ENCODE data around the gene CCT3. TPM values are rescaled to one million over a fixed set of nuclear protein-coding genes. Genes with fewer than 3 reads are reported as not detected.
A peak's percentile ranks its signal among the peaks of the same experiment; 100 is the strongest.
"Not testable (repeated sequence)": the region's sequence is repeated elsewhere in the genome, so short reads cannot be mapped to it uniquely, and the experiment has no call there.

The CCT3 gene
- total RNA-seq, 1 donor from 2014 or later, result 347 TPM

- Mint-ChIP-seq H3K27me3 (ENCODE audit: unreplicated experiment) (peaks cover 3% of the 10 kb centered on the region), H3K4me1 (ENCODE audit: low read depth, unreplicated experiment) (peaks cover 36% of the 10 kb centered on the region), H3K36me3 (ENCODE audit: unreplicated experiment) (no peaks in the 10 kb centered on the region), H3K9me3 (ENCODE audit: unreplicated experiment) (peaks cover 2% of the 10 kb centered on the region), H3K27ac (ENCODE audit: unreplicated experiment) (no peak overlapping the region), H3K4me3 (ENCODE audit: unreplicated experiment) (no peak overlapping the region)
- TF ChIP-seq CTCF (IDR thresholded peaks at IDR 0.05; ENCODE audit: partially characterized antibody, unreplicated experiment), result no peak
- DNase-seq, result no peak
These were observed 8.5 kb upstream of the CCT3 start for GRCh38 chr1:156346636-156347035.

GRCh38 chr1:156346035-156346434 lies 7.9 kb upstream of the CCT3 start:
- H3K4me3 Mint-ChIP-seq (ENCODE audit: unreplicated experiment); DNase-seq; H3K36me3 Mint-ChIP-seq (ENCODE audit: unreplicated experiment); H3K27ac Mint-ChIP-seq (ENCODE audit: unreplicated experiment); H3K27me3 Mint-ChIP-seq (ENCODE audit: unreplicated experiment); H3K9me3 Mint-ChIP-seq (ENCODE audit: unreplicated experiment): not testable (repeated sequence)
- peaks cover 36% of the 10 kb centered on the region for H3K4me1 Mint-ChIP-seq (ENCODE audit: low read depth, unreplicated experiment)

GRCh38 chr1:156344409-156344808 lies 6.3 kb upstream of the CCT3 start:
- no peak for TF ChIP-seq CTCF (IDR thresholded peaks at IDR 0.05; ENCODE audit: partially characterized antibody, unreplicated experiment)
- H3K27ac Mint-ChIP-seq (ENCODE audit: unreplicated experiment), result peak overlapping the region; percentile 41

GRCh38 chr1:156342166-156342955 lies 4.3 kb upstream of the CCT3 start:
- no peaks in the 10 kb centered on the region for H3K36me3 Mint-ChIP-seq (ENCODE audit: unreplicated experiment)
- H3K27ac Mint-ChIP-seq (ENCODE audit: unreplicated experiment), result peak overlapping the region; percentile 69
- DNase-seq, result no peak
- peaks cover 4% of the 10 kb centered on the region for H3K9me3 Mint-ChIP-seq (ENCODE audit: unreplicated experiment)
- H3K4me1 Mint-ChIP-seq (ENCODE audit: low read depth, unreplicated experiment), result peaks cover 37% of the 10 kb centered on the region
- TF ChIP-seq CTCF (IDR thresholded peaks at IDR 0.05; ENCODE audit: partially characterized antibody, unreplicated experiment), result no peak
- H3K27me3 Mint-ChIP-seq (ENCODE audit: unreplicated experiment), result peaks cover 3% of the 10 kb centered on the region
- peak overlapping the region; percentile 1 for H3K4me3 Mint-ChIP-seq (ENCODE audit: unreplicated experiment)

More at GRCh38 chr1:156344409-156344808, 6.3 kb upstream of the CCT3 start:
- peaks cover 2% of the 10 kb centered on the region for H3K9me3 Mint-ChIP-seq (ENCODE audit: unreplicated experiment)
- H3K4me3 Mint-ChIP-seq (ENCODE audit: unreplicated experiment), result peak overlapping the region; percentile 36
- peaks cover 36% of the 10 kb centered on the region for H3K4me1 Mint-ChIP-seq (ENCODE audit: low read depth, unreplicated experiment)
- peaks cover 3% of the 10 kb centered on the region for H3K27me3 Mint-ChIP-seq (ENCODE audit: unreplicated experiment)
- no peak for DNase-seq
- no peaks in the 10 kb centered on the region for H3K36me3 Mint-ChIP-seq (ENCODE audit: unreplicated experiment)

GRCh38 chr1:156337888-156338179 lies 258 bp downstream of the CCT3 start:
- no peaks in the 10 kb centered on the region for H3K36me3 Mint-ChIP-seq (ENCODE audit: unreplicated experiment)

More at GRCh38 chr1:156337888-156338179, 258 bp downstream of the CCT3 start:
- H3K9me3 Mint-ChIP-seq (ENCODE audit: unreplicated experiment), result peaks cover 4% of the 10 kb centered on the region
- TF ChIP-seq CTCF (IDR thresholded peaks at IDR 0.05; ENCODE audit: partially characterized antibody, unreplicated experiment), result no peak
- peak overlapping the region; percentile 97 for H3K27ac Mint-ChIP-seq (ENCODE audit: unreplicated experiment)
- peaks cover 4% of the 10 kb centered on the region for H3K27me3 Mint-ChIP-seq (ENCODE audit: unreplicated experiment)
- no peak for DNase-seq
- H3K4me3 Mint-ChIP-seq (ENCODE audit: unreplicated experiment), result peak overlapping the region; percentile 100
- peaks cover 27% of the 10 kb centered on the region for H3K4me1 Mint-ChIP-seq (ENCODE audit: low read depth, unreplicated experiment)
